AML-193 (cell line): ENCODE results near the gene FAM50B.
A peak's percentile ranks its signal among the peaks of the same experiment; 100 is the strongest.

Source experiments
- DNase-seq, 2 experiments: peaks; one replicate each; lab custom pipeline; 2025; lab: John Stamatoyannopoulos, UW

FAM50B gene

GRCh38 chr6:3873051-3873450, 23.9 kb downstream of the FAM50B start:
- no peak for DNase-seq

GRCh38 chr6:3874069-3874468, 24.9 kb downstream of the FAM50B start:
- no peak for DNase-seq

DNA sequence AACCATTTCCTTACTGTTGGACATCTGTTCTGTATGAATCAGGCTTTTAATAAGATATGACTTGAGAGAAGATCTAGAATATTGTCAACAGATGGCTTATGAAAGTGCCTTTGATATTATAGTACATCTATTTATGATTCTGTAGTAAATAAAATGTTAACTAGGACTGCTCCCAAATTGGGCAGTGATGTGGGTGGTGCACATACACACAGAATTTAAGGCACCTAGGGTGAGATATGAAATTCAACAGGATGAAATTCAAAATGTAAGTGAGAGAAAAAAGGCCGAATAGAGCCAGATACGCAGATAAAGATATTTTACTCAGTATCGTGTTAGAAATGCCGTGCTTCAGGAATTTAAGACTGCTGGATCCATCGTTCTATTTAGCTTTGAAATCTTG, 26.3 kb downstream of the FAM50B start:
- no peak for DNase-seq

DNA sequence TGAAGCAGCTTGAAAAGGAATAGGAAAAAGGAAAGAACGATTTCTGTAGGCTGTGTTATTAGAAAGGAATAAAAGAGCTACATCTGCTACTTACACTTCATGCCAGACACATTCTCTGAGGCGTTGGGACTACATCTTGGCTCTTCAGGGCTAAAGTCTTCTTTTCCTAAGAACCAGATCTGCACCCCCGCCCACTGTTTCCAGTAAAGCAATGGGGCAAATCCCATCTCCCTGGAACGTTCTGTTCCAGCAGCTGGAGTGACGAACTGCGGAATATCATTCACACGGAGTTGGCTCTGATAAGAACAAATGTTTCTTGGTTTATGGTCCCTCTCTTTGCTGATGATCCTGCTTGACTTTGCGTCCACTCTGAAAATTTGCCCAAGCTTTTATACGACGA, 26.9 kb downstream of the FAM50B start:
- no peak for DNase-seq

DNA sequence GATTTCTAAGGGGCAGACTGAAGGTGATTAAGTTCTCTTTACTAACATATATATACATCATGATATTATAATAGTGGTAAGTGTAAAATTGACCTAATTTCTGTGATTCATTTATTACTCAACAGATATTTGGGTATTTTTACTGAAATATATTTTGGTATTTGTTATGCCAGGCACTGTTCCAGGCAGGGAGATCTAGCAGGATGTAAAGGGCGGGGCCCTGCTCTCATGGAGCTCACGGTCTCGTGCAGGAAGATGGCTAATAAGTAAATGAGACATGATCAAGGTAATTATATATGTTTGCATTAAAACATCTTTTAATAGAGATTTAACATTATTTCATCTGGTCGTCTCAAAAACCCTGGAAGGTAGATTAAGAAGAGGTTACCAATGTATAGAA, 27.7 kb downstream of the FAM50B start:
- no peak for DNase-seq

DNA sequence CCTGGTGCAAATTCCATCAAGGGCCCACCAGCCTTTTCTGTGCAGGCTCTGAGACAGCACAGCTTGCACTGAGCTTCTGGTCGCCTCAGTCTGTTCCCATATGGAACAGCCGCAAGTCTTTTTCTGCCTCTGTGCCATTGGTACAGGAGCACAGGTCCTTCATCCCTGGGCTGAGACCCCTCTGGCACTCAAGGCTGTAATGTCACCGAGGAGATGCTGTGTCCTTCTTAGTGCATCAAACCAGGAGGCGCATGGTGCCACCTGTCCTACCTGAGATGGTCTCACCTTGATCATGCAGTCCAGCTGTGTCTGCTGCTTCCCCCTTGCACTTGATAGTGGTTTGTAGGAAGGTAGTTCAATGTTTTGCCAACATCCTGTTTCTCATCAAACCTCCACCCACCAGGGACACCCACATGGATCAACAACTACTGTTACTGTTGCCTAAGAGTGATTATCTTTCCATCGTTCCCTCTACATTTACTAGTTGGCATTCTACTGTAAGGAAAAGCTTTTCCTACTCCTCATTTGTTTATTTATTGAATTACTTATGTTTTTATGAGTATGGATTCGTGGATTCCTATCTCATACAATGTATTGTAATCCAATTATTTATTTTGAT, 29.0 kb downstream of the FAM50B start:
- no peak for DNase-seq

GRCh38 chr6:3879194-3879952, 30.2 kb downstream of the FAM50B start:
- no peak for DNase-seq

- DNase-seq: no peak
These were observed 32.7 kb downstream of the FAM50B start for GRCh38 chr6:3881711-3882421.

DNA sequence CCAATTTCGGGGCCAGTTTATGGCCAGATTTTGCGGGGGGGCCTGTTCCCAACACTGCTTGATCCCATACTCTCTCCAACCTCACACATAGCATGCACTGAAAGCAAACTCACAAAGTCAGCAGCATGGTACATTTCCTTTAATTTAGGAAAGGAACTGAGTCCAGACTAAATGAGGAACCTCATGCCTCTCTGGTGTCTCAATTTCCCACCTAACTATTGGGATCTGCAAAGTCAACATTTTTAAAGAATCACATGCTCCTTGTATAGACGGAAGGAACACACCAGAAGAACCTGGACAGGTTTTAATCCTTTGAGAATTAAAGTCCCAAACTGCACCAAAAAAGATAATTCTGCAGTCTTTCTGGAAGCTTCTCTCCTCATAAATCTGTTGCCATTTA, 33.3 kb downstream of the FAM50B start:
- DNase-seq: no peak

DNA sequence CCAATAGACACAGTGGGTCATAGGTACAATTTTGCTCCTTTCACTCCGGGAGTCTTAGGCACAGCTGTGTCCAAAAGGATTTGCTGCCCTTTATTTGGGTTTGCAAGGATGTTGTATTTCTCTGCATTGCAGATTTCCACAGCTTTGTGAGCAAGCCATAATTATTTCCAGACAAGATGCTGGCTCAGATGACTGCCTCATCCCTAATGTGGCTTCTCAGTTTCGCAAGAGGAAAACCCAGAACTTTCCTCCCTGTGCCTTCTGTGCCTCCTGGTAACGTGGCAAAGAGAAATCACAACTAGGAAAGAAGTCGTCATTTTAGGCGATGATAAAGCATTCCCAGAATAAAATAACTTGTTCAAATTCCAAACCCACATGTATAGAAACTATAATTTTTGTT, 33.7 kb downstream of the FAM50B start:
- no peak for DNase-seq

- DNase-seq: no peak
These were observed 35.0 kb downstream of the FAM50B start for GRCh38 chr6:3884007-3884745.

GRCh38 chr6:3885262-3886036, 36.3 kb downstream of the FAM50B start:
- no peak for DNase-seq

GRCh38 chr6:3887150-3887700, 38.1 kb downstream of the FAM50B start:
- DNase-seq: peak in 1 of 2 experiments; percentile 15

DNA sequence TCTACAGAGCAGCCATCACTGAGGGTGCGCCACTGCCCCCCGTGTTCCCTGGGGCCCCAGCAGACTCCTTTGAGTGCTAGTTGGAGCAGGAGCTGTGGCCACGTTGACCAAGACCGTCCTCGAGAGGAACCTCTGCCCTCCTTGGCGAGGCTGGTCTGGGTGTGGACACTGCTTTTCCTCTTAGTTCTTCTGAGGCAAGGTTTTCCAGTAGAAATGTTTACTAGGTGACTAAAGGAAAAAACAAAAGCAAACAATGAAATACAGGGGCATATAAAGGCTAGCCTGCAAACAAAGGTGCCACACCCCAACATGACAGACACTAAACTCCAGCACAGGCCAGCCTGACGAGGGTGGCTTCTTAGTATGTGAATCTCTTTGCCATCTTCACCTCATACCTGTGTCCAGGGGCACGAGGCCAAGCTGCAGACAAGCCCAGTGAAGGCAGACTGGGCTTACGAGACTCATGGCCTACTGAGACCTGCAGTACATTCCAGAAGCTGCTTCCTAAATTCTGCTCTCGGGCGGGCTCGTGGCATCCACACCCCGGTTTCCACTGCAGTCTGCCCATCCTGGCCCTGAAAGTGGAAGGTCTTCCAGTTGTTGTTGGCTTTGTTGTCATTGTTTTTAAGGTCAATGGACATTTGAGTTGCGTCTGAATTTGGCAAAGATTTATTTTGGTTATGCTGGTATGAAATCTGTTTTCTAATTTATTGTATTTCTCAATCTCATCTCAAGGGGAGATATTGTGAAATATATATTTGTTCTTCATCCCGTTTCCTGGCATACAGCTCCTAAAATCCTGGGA, 39.2 kb downstream of the FAM50B start:
- DNase-seq: no peak

GRCh38 chr6:3890047-3890446, 40.9 kb downstream of the FAM50B start:
- DNase-seq: no peak

DNA sequence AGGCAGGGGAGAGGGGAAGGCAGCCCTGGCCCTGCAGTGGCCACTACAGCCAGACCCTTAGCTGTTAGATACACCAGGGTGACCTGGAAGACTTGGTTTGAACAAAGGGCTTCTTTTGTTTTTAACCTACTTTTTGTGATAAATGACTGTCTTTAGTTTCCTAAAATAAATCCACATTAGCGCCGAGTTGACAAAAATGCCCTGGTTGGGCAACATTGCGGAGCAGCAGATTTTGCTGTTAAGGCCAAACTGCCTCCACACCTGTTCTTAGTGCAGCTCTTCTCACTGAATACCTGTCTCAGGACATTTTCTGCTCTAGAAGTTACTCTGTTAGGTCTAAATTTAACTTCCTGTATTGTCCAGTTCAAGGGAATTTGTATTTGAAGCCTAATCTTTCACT, 42.7 kb downstream of the FAM50B start:
- DNase-seq: no peak

GRCh38 chr6:3892603-3893002, 43.4 kb downstream of the FAM50B start:
- DNase-seq: no peak

DNA sequence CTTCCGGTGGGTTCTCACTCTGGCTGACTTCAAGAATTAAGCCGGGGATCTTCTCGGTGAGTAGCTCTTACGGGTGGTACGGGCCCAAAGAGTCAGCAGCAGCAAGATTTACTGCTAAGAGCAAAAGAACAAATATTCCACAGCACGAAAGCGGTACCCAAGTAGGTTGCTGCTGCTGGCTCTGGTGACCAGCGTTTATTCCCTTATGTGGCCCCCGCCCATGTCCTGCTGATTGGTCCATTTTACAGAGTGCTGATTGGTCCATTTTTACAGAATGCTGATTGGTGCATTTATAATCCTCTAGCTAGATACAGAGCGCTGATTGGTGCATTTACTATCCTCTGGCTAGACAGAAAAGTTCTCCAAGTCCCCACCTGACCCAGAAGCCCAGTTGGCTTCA, 44.3 kb downstream of the FAM50B start:
- no peak for DNase-seq

DNA sequence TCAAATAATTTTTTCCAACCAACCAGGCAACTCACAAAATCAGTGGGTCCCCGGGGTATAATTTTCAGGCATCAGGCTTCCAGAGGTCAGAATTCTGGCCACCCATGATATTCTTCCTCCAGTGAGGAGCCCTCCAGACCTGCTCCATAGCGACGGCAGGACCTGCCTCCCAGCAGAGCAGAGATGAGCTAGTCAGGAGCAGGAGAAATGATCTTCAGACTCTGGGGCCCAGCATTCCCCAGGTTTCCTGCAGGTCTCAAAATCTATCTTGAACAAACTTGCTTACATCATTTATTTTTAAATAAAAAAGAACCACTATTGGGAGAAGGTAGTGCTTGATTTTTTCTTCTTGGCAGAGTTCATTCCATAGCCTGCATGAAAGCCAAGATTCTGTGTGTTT, 44.7 kb downstream of the FAM50B start:
- no peak for DNase-seq

DNA sequence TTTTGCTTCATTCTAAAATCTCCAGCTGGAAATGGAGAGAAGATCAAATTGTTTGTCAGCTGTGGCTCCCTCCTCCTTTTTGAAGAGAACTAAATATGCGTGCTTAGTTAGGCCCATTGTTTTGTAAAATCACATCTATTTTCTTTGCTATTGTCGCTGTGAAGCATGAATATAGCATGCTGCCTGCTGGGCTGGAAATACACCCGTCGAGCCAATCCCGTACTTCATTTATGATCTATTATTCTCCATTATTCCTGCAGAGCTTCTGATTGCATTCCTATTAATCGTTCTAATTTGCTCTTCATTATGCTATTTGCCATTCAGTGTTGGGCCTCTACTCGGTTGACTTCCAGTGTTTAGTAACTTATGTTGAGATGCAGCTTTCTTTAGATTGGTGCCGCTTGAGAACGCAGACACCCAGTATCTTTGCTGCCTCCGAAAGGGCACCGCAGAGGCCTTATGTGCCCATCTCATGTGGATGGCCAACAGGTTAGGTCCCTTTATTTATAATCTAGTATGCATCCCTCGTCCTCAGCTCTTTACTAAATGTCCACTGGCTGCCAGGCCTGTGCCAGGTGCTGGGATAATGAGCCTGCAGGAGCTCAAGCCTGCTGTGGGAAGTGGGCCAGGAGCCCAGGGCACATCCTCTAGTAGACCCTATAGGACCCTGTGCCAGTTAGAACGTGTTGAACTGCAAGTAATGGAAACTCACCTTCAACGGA, 45.6 kb downstream of the FAM50B start:
- no peak for DNase-seq
